Progenitor cell of endocrine pancreas (in vitro differentiated cells): ENCODE data around the gene EP400. TPM values are rescaled to one million over a fixed set of nuclear protein-coding genes. Genes with fewer than 3 reads are reported as not detected.
"Not testable (repeated sequence)": the region's sequence is repeated elsewhere in the genome, so short reads cannot be mapped to it uniquely, and the experiment has no call there.

Experiments used
- DNase-seq: peaks from one replicate; pipeline ENCODE4 v3.0.0; 2021; ENCODE audit warnings: low spot score; ENCODE audit not compliant: unreplicated experiment
- H3K27ac Mint-ChIP-seq: 2 replicates; pipeline ENCODE4 v1.8.0; 2021; ENCODE audit warnings: mild to moderate bottlenecking, moderate library complexity, mixed read lengths
- H3K27me3 Mint-ChIP-seq: 2 replicates; pipeline ENCODE4 v1.8.0; 2021; ENCODE audit warnings: mixed read lengths
- H3K36me3 Mint-ChIP-seq: 2 replicates; pipeline ENCODE4 v1.8.0; 2022; ENCODE audit warnings: mixed read lengths; ENCODE audit not compliant: insufficient read depth
- H3K4me1 Mint-ChIP-seq: 2 replicates; pipeline ENCODE4 v1.8.0; 2021; ENCODE audit warnings: low read depth, mixed read lengths
- H3K4me3 Mint-ChIP-seq: 2 replicates; pipeline ENCODE4 v1.8.0; 2021; ENCODE audit warnings: low read depth, mild to moderate bottlenecking, moderate library complexity, mixed read lengths
- H3K9me3 Mint-ChIP-seq: 2 replicates; pipeline ENCODE4 v1.8.0; 2021; ENCODE audit warnings: low read depth, mixed read lengths
- CTCF ChIP-seq: fragments of 200-600 bp; sonication (generic); IDR thresholded peaks from one replicate; pipeline ENCODE4 v1.5.0; 2021; ENCODE audit warnings: antibody characterized with exemption, mild to moderate bottlenecking; ENCODE audit not compliant: unreplicated experiment
- total RNA-seq: library from RNA; stranded (reverse); gene quantifications from 2 replicates; pipeline ENCODE4 v1.2.1, GENCODE V29; 2021

Gene EP400
- total RNA-seq, 1 donor from 2014 or later = 66.6 TPM

GRCh38 chr12:131981388-131981787 is 31.6 kb downstream of the EP400 start:
- Mint-ChIP-seq H3K27ac (no peak overlapping the region), H3K4me1 (no peaks in the 10 kb centered on the region), H3K27me3 (no peaks in the 10 kb centered on the region), H3K4me3 (no peak overlapping the region), H3K36me3 (peaks cover 1% of the 10 kb centered on the region), H3K9me3 (no peaks in the 10 kb centered on the region)
- no peak for DNase-seq
- no peak for TF ChIP-seq CTCF

GRCh38 chr12:131982041-131982440 is 32.3 kb downstream of the EP400 start:
- no peak for DNase-seq
- H3K4me1 Mint-ChIP-seq = no peaks in the 10 kb centered on the region
- H3K4me3 Mint-ChIP-seq = no peak overlapping the region
- peaks cover 6% of the 10 kb centered on the region for H3K36me3 Mint-ChIP-seq
- H3K9me3 Mint-ChIP-seq = no peaks in the 10 kb centered on the region
- H3K27me3 Mint-ChIP-seq = no peaks in the 10 kb centered on the region
- no peak overlapping the region for H3K27ac Mint-ChIP-seq
- TF ChIP-seq CTCF = no peak

GRCh38 chr12:131983026-131983425 is 33.3 kb downstream of the EP400 start:
- TF ChIP-seq CTCF = no peak
- Mint-ChIP-seq H3K27me3 (no peaks in the 10 kb centered on the region), H3K27ac (no peak overlapping the region), H3K4me3 (no peak overlapping the region), H3K9me3 (no peaks in the 10 kb centered on the region), H3K4me1 (no peaks in the 10 kb centered on the region), H3K36me3 (peaks cover 9% of the 10 kb centered on the region)
- no peak for DNase-seq

- H3K27me3 Mint-ChIP-seq = no peaks in the 10 kb centered on the region
- TF ChIP-seq CTCF = no peak
- DNase-seq = no peak
- H3K9me3 Mint-ChIP-seq = no peaks in the 10 kb centered on the region
- no peak overlapping the region for H3K27ac Mint-ChIP-seq
- peaks cover 9% of the 10 kb centered on the region for H3K36me3 Mint-ChIP-seq
- H3K4me1 Mint-ChIP-seq = no peaks in the 10 kb centered on the region
- no peak overlapping the region for H3K4me3 Mint-ChIP-seq
Measured at GRCh38 chr12:131983554-131983953, 33.8 kb downstream of the EP400 start.

- no peak for DNase-seq
- no peak for TF ChIP-seq CTCF
- Mint-ChIP-seq H3K4me3 (no peak overlapping the region), H3K4me1 (no peaks in the 10 kb centered on the region), H3K27ac (no peak overlapping the region), H3K27me3 (no peaks in the 10 kb centered on the region), H3K9me3 (no peaks in the 10 kb centered on the region), H3K36me3 (peaks cover 12% of the 10 kb centered on the region)
Measured at GRCh38 chr12:131984334-131984733, 34.6 kb downstream of the EP400 start.

GRCh38 chr12:131985510-131985875 is 35.8 kb downstream of the EP400 start:
- H3K4me3 Mint-ChIP-seq, H3K9me3 Mint-ChIP-seq, H3K27ac Mint-ChIP-seq, DNase-seq, H3K27me3 Mint-ChIP-seq, H3K4me1 Mint-ChIP-seq: not testable (repeated sequence)
- peaks cover 14% of the 10 kb centered on the region for H3K36me3 Mint-ChIP-seq
